Coronary artery (tissue), 2 donors: ENCODE data around the gene ACTN1.

ENCODE experiments used
- DNase-seq: peaks from one replicate; pipeline ENCODE4 v3.0.0-alpha.2; 2017; ENCODE audit warnings: low spot score
- H3K27ac ChIP-seq, 2 donors: fragments of 200-600 bp; sonication (generic); one replicate each; pipeline ENCODE4 v1.5.1; 2016 to 2019
- H3K4me3 ChIP-seq: fragments of 200-600 bp; sonication (generic); 2 replicates; pipeline ENCODE4 v1.5.1; 2016; ENCODE audit warnings: mild to moderate bottlenecking, moderate library complexity
- CTCF ChIP-seq: fragments of 200-600 bp; sonication (generic); IDR thresholded peaks from one replicate; pipeline ENCODE4 v1.5.1; 2019; ENCODE audit warnings: antibody characterized with exemption

ACTN1 gene

GRCh38 chr14:68941820-68942219, 37.3 kb downstream of the ACTN1 start:
- peak; percentile 44 for TF ChIP-seq CTCF
- H3K4me3 ChIP-seq = no peak overlapping the region
- peak; percentile 96 for DNase-seq
- H3K27ac ChIP-seq = peak overlapping the region; percentile 92 to 96

DNA sequence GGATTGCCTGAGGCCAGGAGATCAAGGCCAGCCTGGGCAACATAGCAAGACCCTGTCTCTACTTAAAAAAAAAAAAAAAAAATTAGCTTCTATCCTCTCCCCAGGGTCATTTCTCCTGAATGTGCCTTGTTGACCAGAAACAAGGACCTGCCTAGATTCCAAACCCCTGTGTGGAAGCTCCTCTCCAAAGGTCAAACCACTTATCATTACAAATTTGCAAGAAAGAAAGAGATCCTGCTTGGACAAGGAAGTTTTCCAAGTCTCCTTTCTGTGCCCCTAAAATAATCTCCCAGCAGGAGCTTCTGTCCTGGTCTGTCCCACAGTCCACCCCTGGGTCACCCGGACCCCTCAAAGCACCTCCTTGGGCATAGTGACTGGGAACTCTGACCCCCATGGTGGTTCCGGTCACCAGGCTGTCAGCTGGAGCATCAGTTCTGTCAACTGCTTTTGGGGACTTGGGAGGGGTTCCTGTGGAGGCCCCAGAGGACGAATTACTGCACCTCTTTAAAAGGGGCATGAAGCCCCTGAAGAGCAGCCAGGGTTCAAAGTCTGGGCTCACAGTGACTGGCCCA, 38.4 kb downstream of the ACTN1 start:
- no peak for TF ChIP-seq CTCF
- DNase-seq = no peak
- no peak overlapping the region for H3K4me3 ChIP-seq

GRCh38 chr14:68939893-68940613, 39.0 kb downstream of the ACTN1 start:
- peak; percentile 98 for DNase-seq
- Histone ChIP-seq H3K27ac (peak overlapping the region; percentile 92 to 96), H3K4me3 (peak overlapping the region; percentile 17)
- no peak for TF ChIP-seq CTCF

More for the DNA sequence above, 38.4 kb downstream of the ACTN1 start:
- H3K27ac ChIP-seq = peak overlapping the region; percentile 92 to 96

GRCh38 chr14:68939181-68939892, 39.8 kb downstream of the ACTN1 start:
- peak overlapping the region; percentile 17 for H3K4me3 ChIP-seq
- H3K27ac ChIP-seq = peak overlapping the region; percentile 92 to 96
- no peak for DNase-seq
- no peak for TF ChIP-seq CTCF

DNA sequence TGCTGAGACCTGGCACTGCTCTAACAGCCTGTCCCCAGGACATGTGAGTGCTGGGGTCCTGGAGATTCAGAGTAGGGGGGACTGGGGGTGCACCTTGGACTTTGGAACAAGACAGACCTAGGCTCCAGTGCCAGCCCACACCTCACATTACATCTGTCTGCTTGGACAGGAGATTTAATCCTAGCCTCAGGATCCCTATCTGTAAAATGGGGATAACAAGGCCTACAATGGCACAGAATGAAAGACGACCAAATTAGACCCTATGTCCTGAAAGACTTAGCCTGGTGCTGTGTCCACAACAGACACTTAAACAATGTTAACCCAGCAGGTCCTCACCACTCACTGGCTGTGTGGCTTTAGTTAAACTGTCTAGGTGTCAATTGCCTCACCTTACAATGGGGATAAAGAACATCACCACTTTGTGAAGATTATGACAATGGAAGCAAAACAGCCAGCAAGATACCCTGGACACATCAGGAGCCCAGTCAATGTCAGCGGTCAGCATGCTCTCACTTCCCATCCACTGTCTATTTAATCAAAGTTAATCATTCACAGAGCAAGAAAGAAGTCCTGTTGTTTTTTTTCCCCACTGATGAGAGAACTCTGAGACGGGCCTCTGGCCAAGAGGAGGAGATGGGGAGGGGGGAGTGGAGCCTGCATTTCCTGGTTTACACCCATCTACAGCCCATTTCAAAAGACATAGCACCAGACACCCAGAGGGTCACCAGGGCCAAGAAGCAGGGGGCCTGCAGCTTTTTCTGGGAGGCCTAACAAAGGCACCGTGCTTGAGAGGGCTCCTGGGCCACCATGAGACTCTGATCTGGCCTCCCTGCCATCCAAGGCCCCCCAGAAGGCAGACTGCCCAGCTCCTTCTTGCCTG, 40.6 kb downstream of the ACTN1 start:
- Histone ChIP-seq H3K27ac (peak overlapping the region; percentile 92 to 96), H3K4me3 (peak overlapping the region; percentile 17)
- no peak for TF ChIP-seq CTCF
- DNase-seq = no peak

DNA sequence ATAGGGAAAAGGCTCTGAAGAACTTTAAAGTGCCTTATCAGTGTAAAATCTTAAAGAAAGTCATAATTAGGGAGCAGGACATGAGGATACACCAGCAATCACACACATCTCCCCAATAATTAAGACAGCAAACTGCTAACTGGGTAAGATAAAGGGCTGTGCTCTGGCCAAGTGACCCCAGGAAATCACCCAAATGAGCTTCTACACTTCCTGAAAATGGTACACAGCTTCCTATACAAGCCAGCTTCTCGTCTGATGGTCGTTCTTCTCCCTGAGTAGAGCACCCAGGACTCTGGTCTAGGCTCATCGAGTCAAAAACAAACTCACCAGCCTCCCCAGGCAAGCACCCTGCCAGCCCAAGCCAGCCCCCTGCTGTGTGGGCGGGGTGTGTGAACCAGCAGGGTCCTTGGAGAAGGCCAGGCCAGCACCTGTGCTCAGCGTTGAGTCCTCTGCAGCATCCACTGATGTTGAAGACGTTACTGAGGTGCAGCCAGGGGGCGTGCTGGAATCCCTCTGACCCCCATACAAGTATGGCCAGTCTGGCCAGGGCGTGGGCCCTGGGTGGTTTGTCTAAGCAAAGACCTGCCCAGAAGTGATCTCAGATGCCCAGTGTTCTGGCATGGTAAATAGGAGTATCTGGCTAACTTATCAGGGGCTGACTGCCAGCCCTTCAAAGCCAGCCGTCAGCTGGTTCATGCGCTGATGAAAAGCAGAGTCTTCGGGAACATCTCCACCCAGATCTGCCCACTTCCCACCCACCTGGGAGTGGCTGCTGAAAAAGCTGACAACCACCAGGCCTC, 41.4 kb downstream of the ACTN1 start:
- Histone ChIP-seq H3K4me3 (peak overlapping the region; percentile 17), H3K27ac (peak overlapping the region; percentile 92 to 96)
- TF ChIP-seq CTCF = no peak
- DNase-seq = no peak
